GM21381 (cell line): ENCODE data around the gene STH.

Source experiments
- ATAC-seq: cut with Tn5 transposase; IDR thresholded peaks from one replicate; pipeline ENCODE4 v1.9.1; 2021; ENCODE audit warnings: mild to moderate bottlenecking, moderate library complexity; ENCODE audit not compliant: unreplicated experiment

STH gene

GRCh38 chr17:45983614-45984310, 15.3 kb upstream of the STH start:
- ATAC-seq: no peak

DNA sequence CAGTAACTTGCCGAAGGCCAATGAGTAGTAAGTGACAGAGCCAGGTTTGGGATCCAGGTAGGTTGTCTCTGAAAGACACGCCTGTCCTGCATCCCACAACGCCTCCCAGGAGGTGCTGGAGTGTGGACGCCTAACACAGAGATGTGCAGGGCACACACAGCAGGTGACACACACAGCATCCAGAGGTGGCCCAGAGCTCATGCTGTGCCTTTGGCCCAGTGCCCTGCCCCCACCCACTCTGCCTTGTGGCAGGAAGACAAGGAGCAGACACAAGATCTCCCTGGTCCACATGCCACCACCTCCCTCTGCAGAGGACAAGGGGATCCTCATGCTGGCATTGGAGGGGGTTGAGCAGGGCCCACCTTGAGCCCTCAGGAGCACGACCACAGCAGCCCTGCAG, 14.7 kb upstream of the STH start:
- no peak for ATAC-seq

GRCh38 chr17:45985447-45985846, 13.6 kb upstream of the STH start:
- no peak for ATAC-seq

- no peak for ATAC-seq
Measured at GRCh38 chr17:45986056-45986455, 13.0 kb upstream of the STH start.

DNA sequence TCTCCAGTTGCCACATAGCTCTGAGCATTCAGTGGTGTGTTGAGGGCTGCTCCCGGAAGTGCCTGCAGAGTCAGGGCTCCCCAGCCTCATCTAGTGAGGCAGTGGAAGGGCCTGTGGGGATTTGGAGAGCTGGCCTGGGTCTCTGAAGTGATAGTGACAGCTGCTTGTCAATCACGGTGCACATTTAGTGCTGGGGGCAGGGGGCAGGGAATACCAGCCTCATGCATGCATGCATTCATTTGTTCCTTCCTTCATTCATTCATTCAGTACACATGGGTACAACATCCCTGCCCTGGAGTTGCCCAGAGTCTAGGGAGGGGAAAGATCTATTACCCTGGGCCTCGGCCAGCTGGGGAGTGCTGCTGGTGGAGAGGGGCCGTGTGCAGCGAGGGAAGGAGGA, 11.3 kb upstream of the STH start:
- ATAC-seq: no peak

DNA sequence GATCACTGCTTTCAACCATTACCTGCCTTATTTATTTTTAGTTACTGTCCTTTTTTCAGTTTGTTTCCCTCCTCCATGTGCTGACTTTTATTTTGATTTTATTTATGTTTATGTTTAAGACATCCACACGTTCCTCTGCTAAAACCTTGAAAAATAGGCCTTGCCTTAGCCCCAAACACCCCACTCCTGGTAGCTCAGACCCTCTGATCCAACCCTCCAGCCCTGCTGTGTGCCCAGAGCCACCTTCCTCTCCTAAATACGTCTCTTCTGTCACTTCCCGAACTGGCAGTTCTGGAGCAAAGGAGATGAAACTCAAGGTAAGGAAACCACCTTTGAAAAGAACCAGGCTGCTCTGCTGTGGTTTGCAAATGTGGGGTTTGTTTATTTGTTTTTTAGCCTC, 9.3 kb upstream of the STH start:
- ATAC-seq: no peak

DNA sequence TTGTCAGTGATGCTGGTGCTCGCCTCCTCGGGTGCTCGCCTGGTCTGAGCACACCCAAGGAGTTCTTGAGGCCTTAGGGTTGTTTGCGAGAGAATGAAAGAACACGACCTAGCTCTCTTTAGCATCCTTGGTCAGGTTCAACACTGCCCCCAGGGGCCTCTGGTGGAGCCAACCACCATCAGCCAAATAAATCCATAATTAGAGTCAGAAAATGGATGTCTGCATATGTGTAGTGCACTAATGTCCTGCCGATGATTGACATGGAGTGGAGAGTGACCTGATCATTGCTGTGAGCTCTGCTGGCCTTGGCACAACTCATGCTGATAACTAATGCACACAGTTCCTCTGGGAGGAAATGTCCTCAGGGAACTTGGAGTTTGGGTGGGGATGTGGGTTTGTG, 8.2 kb upstream of the STH start:
- ATAC-seq: no peak

DNA sequence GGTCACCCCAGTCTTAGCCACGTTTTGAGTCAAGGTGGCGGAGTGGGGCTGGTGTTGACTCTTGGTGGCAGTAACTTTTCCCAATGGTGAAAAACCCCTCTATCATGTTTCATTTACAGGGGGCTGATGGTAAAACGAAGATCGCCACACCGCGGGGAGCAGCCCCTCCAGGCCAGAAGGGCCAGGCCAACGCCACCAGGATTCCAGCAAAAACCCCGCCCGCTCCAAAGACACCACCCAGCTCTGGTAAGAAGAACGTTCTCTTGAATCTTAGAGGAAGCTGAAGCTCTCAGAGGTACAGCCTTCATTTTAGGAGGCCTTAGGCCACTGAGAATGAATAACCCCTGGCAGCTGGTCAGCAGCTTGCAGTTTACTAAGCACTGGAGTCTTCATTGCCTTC, 7.7 kb upstream of the STH start:
- ATAC-seq: no peak

DNA sequence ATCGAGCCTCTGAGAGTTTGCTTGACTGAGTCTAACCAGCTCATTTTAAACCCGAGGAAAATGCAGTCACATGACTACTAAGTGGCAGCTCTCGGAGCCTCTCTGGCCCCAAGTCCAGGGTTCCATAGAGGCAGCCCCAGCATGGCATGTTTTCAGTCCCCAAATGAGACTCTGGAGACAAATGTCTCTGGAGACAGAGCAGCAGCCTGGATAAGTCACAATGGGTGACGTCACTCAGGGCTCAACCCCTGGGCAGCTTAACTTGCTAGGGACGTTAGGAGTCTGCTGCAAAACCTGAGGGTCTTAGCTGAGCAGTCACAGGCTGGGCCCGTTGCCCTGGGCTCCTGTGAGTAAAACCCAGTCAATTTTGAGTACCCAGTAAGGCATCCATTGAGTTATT, 6.9 kb upstream of the STH start:
- ATAC-seq: no peak

DNA sequence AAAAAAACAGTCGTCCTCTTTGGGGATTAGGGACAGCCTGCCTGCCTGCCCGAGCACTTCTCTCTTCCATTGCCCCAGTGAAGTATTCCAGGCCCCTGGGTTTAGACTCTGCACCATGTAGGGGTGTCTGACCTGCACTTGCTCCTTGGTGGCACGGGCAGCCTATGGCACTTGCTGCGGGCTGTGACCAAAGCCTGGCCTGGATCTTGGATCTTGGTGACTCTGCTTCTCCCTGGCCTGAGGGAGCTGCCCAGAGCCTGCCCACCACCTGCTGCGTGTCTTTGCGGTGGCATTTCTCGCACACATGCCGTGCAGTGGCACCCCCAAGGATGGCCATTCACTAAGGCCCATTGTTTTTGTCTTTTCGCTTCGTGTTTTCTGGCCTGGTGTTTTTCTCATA, 6.1 kb upstream of the STH start:
- ATAC-seq: no peak

GRCh38 chr17:45993962-45994627, 5.0 kb upstream of the STH start:
- no peak for ATAC-seq

DNA sequence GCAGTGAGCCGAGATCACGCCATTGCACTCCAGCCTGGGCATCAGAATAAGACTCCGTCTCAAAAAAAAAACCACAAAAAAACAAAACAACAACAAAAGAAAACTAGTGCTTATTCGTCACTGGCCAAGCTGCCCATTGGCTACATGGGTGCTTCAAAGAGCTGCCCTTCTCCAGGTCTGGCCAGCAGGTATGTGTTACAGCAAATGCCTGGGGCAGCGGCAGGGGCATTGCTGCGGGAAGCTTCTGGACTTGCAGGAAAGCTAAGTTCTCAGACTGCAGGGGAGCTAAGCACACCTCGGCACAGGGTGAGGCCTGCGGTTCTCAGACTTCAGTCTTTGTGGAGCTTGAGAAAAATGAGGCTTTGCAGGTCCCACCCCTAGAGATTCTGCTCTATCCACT, 4.1 kb upstream of the STH start:
- ATAC-seq: no peak

DNA sequence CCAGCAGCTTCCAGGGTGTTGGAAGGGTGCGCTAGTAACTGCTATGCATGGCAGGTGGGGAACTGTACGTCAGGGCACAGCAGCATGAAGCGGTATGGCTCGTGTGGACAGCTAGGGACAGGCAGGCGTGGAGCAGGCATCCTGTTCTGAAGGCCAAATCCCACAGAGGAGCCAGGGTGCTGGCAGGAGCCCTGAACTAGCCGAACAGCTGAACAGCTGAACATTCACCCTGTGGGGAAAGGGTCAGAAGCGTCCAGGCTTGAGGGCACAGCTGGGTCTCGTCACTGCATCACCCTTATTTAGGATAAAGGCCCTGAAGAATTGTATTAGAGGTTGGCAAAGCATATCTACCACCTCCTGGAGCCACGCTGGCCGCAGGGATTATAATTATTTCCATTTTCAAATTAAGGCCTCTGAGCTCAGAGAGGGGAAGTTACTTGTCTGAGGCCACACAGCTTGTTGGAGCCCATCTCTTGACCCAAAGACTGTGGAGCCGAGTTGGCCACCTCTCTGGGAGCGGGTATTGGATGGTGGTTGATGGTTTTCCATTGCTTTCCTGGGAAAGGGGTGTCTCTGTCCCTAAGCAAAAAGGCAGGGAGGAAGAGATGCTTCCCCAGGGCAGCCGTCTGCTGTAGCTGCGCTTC, 3.3 kb upstream of the STH start:
- no peak for ATAC-seq

GRCh38 chr17:45996282-45996937, 2.6 kb upstream of the STH start:
- no peak for ATAC-seq

- no peak for ATAC-seq
Measured at GRCh38 chr17:45997166-45997565, 1.9 kb upstream of the STH start.

DNA sequence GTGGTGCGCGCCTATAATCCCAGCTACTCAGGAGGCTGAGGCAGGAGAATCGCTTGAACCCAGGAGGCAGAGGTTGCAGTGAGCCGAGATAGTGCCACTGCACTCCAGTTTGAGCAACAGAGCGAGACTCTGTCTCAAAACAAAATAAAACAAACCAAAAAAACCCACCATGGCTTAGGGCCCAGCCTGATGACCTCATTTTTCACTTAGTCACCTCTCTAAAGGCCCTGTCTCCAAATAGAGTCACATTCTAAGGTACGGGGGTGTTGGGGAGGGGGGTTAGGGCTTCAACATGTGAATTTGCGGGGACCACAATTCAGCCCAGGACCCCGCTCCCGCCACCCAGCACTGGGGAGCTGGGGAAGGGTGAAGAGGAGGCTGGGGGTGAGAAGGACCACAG, 1.4 kb upstream of the STH start:
- ATAC-seq: no peak

GRCh38 chr17:45999900-46000290, 845 bp downstream of the STH start:
- ATAC-seq: no peak

GRCh38 chr17:46000292-46000691, 1.2 kb downstream of the STH start:
- no peak for ATAC-seq

DNA sequence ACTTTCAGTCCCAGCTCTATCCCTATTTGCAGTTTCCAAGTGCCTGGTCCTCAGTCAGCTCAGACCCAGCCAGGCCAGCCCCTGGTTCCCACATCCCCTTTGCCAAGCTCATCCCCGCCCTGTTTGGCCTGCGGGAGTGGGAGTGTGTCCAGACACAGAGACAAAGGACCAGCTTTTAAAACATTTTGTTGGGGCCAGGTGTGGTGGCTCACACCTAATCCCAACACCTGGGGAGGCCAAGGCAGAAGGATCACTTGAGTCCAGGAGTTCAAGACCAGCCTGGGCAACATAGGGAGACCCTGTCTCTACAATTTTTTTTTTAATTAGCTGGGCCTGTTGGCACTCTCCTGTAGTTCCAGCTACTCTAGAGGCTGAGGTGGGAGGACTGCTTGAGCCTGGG, 1.7 kb downstream of the STH start:
- no peak for ATAC-seq

DNA sequence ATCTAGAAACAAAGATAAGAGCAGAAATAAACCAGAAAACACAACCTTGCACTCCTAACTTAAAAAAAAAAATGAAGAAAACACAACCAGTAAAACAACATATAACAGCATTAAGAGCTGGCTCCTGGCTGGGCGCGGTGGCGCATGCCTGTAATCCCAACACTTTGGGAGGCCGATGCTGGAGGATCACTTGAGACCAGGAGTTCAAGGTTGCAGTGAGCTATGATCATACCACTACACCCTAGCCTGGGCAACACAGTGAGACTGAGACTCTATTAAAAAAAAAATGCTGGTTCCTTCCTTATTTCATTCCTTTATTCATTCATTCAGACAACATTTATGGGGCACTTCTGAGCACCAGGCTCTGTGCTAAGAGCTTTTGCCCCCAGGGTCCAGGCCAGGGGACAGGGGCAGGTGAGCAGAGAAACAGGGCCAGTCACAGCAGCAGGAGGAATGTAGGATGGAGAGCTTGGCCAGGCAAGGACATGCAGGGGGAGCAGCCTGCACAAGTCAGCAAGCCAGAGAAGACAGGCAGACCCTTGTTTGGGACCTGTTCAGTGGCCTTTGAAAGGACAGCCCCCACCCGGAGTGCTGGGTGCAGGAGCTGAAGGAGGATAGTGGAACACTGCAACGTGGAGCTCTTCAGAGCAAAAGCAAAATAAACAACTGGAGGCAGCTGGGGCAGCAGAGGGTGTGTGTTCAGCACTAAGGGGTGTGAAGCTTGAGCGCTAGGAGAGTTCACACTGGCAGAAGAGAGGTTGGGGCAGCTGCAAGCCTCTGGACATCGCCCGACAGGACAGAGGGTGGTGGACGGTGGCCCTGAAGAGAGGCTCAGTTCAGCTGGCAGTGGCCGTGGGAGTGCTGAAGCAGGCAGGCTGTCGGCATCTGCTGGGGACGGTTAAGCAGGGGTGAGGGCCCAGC, 2.6 kb downstream of the STH start:
- no peak for ATAC-seq
